Stimulated activated CD4-positive, alpha-beta T cell treated with anti-CD3 and anti-CD28 coated beads, Interleukin-2, amount 100 ng/mL, for 24 hours (primary cell): ENCODE results near the gene HDAC8.
"Not testable (repeated sequence)": the region's sequence is repeated elsewhere in the genome, so short reads cannot be mapped to it uniquely, and the experiment has no call there.

ENCODE experiments used
- DNase-seq, 2 donors: peaks; one replicate each; pipeline ENCODE4 v3.0.0-alpha.2; 2020

The HDAC8 gene

DNA sequence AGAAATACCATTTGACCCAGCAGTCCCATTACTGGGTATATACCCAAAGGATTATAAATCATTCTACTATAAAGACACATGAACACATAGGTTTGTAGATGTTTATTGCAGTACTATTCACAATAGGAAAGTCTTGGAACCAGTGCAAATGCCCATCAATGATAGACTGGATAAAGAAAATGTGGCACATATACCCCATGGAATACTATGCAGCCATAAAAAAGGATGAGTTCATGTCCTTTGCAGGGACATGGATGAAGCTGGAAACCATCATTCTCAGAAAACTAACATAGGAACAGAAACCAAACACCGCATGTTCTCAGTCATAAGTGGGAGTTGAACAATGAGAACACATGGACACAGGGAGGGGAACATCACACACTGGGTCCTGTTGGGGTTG lies 123.6 kb downstream of the HDAC8 start:
- not testable (repeated sequence) for DNase-seq

- not testable (repeated sequence) for DNase-seq
These were observed 131.9 kb downstream of the HDAC8 start for GRCh38 chrX:72440764-72441163.

- no peak for DNase-seq
These were observed 136.6 kb downstream of the HDAC8 start for GRCh38 chrX:72436010-72436409.

GRCh38 chrX:72430405-72430968 lies 142.2 kb downstream of the HDAC8 start:
- DNase-seq: no peak

DNA sequence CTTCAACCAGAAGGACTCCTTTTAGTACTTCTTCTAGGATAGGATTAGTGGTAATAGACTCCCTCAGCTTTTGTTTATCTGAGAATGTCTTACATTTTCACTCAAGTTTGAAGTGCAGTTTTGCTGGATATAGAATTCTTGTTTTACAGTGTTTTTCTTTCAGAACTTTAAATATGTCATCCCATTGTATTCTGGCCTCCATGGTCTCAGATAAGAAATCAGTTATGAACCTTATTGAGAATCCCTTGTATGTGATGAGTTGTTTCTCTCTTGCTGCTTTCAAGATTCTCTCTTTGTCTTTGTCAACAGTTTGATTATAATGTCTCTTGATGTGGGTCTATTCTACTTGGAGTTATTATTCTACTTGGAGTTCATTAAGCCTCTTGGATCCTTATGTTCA lies 150.8 kb downstream of the HDAC8 start:
- DNase-seq: no peak

- DNase-seq: no peak
These were observed 162.7 kb downstream of the HDAC8 start for GRCh38 chrX:72409993-72410392.

- no peak for DNase-seq
These were observed 163.8 kb downstream of the HDAC8 start for GRCh38 chrX:72408885-72409284.

- not testable (repeated sequence) for DNase-seq
These were observed 167.5 kb downstream of the HDAC8 start for GRCh38 chrX:72405136-72405535.

DNA sequence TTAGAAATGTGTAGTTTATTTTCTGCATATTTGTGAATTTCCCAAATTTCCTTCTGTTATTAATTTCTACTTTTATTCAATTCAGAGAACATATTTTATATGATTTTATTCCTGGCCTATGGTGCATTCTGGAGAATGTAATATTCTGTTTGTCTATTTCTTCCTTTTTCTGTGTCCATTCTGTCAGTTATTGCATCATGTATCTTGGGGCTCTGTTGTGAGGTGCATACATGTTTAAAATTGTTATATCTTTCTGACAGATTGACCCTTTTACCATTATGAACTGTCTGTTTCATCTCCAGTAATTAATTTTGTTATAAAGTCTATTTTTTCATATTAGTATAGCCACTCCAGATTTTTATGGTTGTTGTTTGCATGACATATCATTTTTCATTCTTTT lies 170.0 kb downstream of the HDAC8 start:
- no peak for DNase-seq

DNA sequence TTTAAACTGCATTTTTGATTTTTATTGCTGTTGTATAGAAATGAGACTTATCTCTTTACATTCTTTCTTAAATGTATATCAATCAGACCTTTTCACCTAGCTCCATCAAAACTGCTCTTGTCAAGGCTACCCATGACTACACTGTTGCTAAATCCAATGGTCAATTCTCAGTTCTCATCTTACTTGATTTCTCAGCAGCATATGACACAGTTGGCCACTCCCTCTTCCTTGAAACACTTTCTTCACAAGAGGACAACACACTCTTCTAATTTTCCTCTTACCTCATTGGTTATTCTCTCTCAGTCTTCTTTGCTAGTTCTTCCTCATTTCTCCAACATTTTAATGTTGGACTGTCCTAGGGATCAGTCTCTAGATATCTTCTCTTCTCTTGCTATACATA lies 172.8 kb downstream of the HDAC8 start:
- no peak for DNase-seq

- no peak for DNase-seq
These were observed 176.5 kb downstream of the HDAC8 start for GRCh38 chrX:72396117-72396516.

- DNase-seq: no peak
These were observed 177.4 kb downstream of the HDAC8 start for GRCh38 chrX:72395237-72395636.

GRCh38 chrX:72394518-72395170 lies 178.0 kb downstream of the HDAC8 start:
- DNase-seq: no peak

- no peak for DNase-seq
These were observed 178.7 kb downstream of the HDAC8 start for GRCh38 chrX:72393836-72394517.

DNA sequence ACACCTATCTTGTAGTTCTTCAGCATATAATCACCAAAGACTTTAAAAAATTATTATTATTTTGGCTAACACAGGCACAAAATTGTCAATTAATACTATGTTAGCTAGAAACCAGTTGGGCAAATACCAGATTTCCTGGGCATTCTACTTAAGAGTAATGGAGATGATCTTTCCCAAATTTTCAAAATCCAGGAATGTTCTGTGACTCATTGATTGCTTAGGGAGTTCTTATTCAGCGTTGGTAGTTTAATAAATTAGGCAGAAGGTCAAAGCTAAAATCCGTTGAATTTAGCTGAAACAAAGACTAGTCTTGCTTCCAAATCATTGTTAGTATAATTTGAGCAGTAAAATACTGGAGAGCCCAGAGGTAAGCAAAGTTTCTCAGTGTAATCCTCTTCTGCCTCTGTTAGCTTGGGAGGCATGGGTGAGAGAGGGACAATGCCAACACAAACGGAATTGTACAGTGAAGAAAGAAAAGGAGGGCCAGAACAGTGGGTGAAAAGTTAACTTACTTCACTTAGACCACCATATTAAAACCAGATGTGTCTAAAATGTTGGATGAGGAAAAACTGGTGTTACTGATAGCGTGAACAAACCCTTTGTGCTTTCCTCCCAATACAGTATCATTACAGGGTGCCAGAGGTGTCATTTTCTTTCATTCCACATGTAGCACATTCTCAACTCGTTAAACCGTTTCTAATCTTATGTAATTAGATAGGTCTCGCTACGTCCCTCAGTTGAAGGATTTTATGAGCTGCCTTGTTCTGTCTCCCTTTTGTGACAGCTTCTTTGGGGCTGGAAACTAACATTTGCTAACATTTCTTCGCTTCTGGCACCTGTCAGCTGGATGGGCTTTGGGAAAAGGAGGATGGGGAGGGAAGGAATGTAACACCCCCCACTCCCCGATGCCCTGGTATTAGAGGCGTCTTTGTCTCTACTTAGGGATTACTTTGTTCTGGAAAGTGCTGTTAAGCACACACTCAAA lies 179.5 kb downstream of the HDAC8 start:
- DNase-seq: no peak

- no peak for DNase-seq
These were observed 180.6 kb downstream of the HDAC8 start for GRCh38 chrX:72392042-72392441.

DNA sequence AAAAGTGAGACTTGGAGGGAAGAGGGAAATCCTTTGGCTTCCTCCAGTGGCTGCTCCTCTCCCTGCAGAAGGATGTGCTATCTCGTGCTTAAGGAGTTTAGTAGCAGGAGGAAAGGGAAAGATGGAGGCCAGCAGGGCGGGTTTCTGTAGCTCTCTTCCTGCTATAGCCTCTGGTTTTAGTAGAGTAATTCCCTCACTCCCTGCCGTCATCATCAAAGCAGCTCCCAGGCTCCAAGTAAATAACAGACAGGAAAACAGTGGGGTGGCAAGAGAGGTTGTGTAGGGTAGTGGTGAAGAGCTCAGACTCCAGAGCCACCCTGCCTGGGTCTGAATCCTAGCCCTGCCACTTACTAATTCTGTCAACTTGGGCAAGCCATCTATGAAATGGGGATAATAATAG lies 185.4 kb downstream of the HDAC8 start:
- no peak for DNase-seq

DNA sequence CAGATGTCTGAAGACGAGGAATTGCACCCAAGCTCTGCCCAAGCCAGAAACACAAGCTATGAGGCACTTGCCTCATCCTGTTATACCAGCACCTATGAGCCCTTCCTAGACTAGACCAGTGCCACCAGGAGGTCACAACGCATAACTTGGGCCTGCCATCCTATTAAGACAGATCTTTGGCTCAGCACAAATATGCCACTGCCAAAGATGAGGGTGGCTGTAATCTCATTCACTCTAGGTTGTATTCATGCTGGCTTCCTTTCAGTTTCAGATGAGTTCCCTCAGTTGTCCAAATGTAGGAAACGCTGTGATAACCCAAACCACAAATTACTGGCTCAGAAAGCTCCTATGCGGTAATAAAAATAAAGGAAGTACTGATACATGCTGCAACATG lies 190.4 kb downstream of the HDAC8 start:
- DNase-seq: no peak

DNA sequence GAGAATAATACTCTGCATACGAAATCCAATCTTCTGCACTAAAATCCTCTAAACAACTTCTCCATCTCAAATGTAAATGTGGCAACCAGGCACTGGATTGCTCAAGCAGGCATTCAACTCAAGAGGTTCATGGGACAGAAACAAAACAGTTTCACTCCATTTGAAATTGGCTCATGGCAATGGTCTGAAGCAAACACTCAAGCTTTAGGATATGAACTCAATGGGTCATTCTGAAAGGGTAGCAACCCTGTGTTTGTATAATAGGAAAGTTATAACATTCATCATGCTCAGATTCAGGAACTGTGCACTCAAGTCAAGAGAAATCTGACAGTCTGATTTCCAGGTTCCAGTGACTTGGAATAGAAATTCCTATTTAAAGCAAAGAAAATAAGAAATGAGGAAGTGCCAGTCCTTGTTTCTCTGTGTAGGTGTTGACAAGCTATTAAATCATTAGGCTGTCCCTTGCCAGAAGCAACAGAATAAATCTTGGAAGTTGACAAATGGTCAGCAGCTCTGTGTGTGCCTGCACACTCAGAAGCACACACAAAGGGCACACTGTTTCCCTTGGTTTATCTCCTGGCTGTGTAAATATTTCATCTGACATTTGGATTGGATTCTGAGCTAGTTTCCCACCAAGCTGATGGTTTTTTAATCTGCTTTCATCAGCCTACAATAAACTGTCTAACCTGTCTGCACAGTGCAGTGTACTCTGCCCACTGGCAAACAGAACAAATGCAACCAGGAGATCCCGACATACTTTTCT lies 191.0 kb downstream of the HDAC8 start:
- DNase-seq: no peak

- no peak for DNase-seq
These were observed 196.5 kb downstream of the HDAC8 start for GRCh38 chrX:72376124-72376523.

DNA sequence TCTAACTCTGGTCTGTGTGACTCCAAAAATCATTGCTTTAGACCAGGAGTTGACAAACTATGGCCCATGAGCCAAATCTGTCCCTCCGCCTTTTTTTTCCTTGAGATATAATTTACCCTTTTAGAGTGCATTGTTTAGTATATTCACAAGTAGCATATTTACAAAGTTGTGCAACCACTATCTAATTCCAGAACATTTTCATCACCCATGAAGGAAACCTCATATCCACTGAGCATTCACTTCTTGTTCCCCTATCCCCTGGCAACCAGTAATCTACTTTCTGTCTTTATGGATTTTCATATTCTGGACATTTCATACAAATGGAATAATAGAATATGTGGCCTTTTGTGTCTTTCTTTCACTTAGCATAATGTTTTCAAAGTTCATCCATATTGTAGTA lies 199.5 kb downstream of the HDAC8 start:
- no peak for DNase-seq

DNA sequence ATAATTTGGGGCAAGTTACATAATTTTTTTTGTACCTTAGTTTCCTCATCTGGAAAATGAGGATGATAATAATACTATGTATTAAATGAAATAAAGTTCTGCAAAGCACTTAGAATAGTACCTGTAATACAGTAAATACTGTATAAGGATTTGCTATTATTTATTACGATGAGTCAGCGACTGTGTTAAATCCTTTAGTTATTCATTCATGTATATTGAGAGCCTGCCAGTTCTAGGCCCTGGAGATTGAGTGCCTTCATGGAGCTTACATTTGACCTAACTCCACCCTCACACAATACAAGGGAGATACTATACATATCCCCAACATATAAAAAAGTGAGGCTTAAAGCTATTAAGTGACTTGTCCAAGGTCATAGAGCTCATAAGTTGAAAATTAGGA lies 199.9 kb downstream of the HDAC8 start:
- DNase-seq: no peak

DNA sequence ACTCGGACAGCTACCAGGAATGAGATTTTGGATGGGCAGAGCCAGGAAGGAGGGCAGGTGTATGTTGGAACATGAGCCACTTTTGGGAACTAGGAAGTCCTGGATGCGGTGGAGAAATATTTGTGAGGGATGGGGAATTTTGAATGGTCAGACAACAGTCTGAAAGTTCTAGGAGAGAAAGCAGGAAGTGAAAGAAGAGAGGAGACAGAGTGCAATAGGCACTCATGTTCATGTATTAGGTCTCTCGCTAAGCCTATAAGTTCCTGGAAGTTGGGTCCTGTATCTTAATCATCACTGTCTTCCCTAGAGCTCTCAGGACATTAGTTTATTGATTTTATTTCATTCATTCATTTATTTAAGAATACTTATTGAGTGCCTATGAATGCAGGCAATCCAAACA lies 201.2 kb downstream of the HDAC8 start:
- no peak for DNase-seq
